MM.1S (cell line): Measurements from ENCODE around the gene RIPOR3.
"Not testable (repeated sequence)": the region's sequence is repeated elsewhere in the genome, so short reads cannot be mapped to it uniquely, and the experiment has no call there.

Source experiments
- DNase-seq: peaks from one replicate; pipeline ENCODE4 v3.0.0-alpha.2; 2015
- H2AFZ ChIP-seq: fragments of 300-600 bp; sonication (generic); 2 replicates; pipeline ENCODE4 v1.6.0; 2016; ENCODE audit warnings: antibody characterized with exemption, low read length
- H3F3A ChIP-seq: fragments of 300-600 bp; sonication (generic); 2 replicates; pipeline ENCODE4 v1.6.1; 2016; ENCODE audit warnings: mild to moderate bottlenecking, antibody characterized with exemption, low read length, moderate library complexity, mixed read lengths; ENCODE audit not compliant: insufficient read depth
- H3K27ac ChIP-seq: fragments of 300-600 bp; sonication (generic); 2 replicates; pipeline ENCODE4 v1.5.1; 2016; ENCODE audit warnings: mild to moderate bottlenecking, low read length
- H3K27me3 ChIP-seq: fragments of 300-600 bp; sonication (generic); replicated peaks from 2 replicates; pipeline ENCODE4 v1.6.0; 2016; ENCODE audit warnings: low read length; ENCODE audit not compliant: insufficient read depth
- H3K36me3 ChIP-seq: fragments of 300-600 bp; sonication (generic); replicated peaks from 2 replicates; pipeline ENCODE4 v1.6.1; 2016; ENCODE audit warnings: mild to moderate bottlenecking, low read length, mixed read lengths; ENCODE audit not compliant: insufficient read depth
- H3K4me1 ChIP-seq: fragments of 300-600 bp; sonication (generic); 2 replicates; pipeline ENCODE4 v1.6.1; 2016; ENCODE audit warnings: low read length, mixed read lengths
- H3K4me2 ChIP-seq: fragments of 300-600 bp; sonication (generic); 2 replicates; pipeline ENCODE4 v1.6.0; 2016; ENCODE audit warnings: low read depth, low read length
- H3K4me3 ChIP-seq: fragments of 300-600 bp; sonication (generic); 2 replicates; pipeline ENCODE4 v1.5.1; 2016; ENCODE audit warnings: low read length, mixed read lengths
- H3K79me2 ChIP-seq: fragments of 300-600 bp; sonication (generic); 2 replicates; pipeline ENCODE4 v1.6.1; 2016; ENCODE audit warnings: mixed run types, low read length, mixed read lengths
- H3K9ac ChIP-seq: fragments of 300-600 bp; sonication (generic); 2 replicates; pipeline ENCODE4 v1.6.1; 2016; ENCODE audit warnings: low read length, mixed read lengths
- H3K9me2 ChIP-seq: fragments of 300-600 bp; sonication (generic); replicated peaks from 2 replicates; pipeline ENCODE4 v1.6.1; 2016; ENCODE audit warnings: mild to moderate bottlenecking, low read length, mixed read lengths; ENCODE audit not compliant: insufficient read depth
- H3K9me3 ChIP-seq: fragments of 300-600 bp; sonication (generic); replicated peaks from 2 replicates; pipeline ENCODE4 v1.6.1; 2016; ENCODE audit warnings: mild to moderate bottlenecking, low read length, mixed read lengths; ENCODE audit not compliant: insufficient read depth
- H4K20me1 ChIP-seq: fragments of 300-600 bp; sonication (generic); 2 replicates; pipeline ENCODE4 v1.6.1; 2016; ENCODE audit warnings: mild to moderate bottlenecking, low read length, moderate library complexity, mixed read lengths; ENCODE audit not compliant: insufficient read depth
- CTCF ChIP-seq: fragments of 300-600 bp; sonication (generic); IDR thresholded peaks from 2 replicates; pipeline ENCODE4 v1.5.1; 2016; ENCODE audit warnings: antibody characterized with exemption, low read length, mixed read lengths
- EZH2 ChIP-seq: fragments of 300-600 bp; sonication (generic); optimal IDR thresholded peaks from 2 replicates; pipeline ENCODE3; 2017; ENCODE audit warnings: low read depth, mild to moderate bottlenecking, antibody characterized with exemption, low read length, mixed read lengths
- EZH2phosphoT487 ChIP-seq: fragments of 300-600 bp; sonication (generic); IDR thresholded peaks from 2 replicates; pipeline ENCODE4 v1.6.1; 2018; ENCODE audit warnings: antibody characterized with exemption, low read length

The RIPOR3 gene

GRCh38 chr20:50673146-50673465 lies 18.2 kb downstream of the RIPOR3 start:
- DNase-seq: no peak
- Histone ChIP-seq H3K9me3 (no peaks in the 10 kb centered on the region), H3K4me2 (no peak overlapping the region), H3K4me1 (no peaks in the 10 kb centered on the region), H2AFZ (no peak overlapping the region), H3K27ac (no peak overlapping the region), H3K79me2 (no peaks in the 10 kb centered on the region), H3K9me2 (no peaks in the 10 kb centered on the region), H3K27me3 (no peaks in the 10 kb centered on the region), H3K9ac (no peak overlapping the region), H3F3A (no peaks in the 10 kb centered on the region), H3K4me3 (no peak overlapping the region), H4K20me1 (no peaks in the 10 kb centered on the region), H3K36me3 (no peaks in the 10 kb centered on the region)
- TF ChIP-seq CTCF (no peak), EZH2 (no peak), EZH2phosphoT487 (no peak)

- no peaks in the 10 kb centered on the region for H3K36me3 ChIP-seq
- H3K4me1 ChIP-seq: no peaks in the 10 kb centered on the region
- H3K27me3 ChIP-seq: no peaks in the 10 kb centered on the region
- TF ChIP-seq EZH2phosphoT487 (no peak), CTCF (no peak), EZH2 (no peak)
- no peak overlapping the region for H3K9ac ChIP-seq
- H2AFZ ChIP-seq: no peak overlapping the region
- no peak for DNase-seq
- no peaks in the 10 kb centered on the region for H3K9me2 ChIP-seq
- H3K79me2 ChIP-seq: no peaks in the 10 kb centered on the region
- no peaks in the 10 kb centered on the region for H4K20me1 ChIP-seq
- no peak overlapping the region for H3K4me2 ChIP-seq
- no peak overlapping the region for H3K27ac ChIP-seq
- H3F3A ChIP-seq: no peaks in the 10 kb centered on the region
- H3K4me3 ChIP-seq: no peak overlapping the region
- no peaks in the 10 kb centered on the region for H3K9me3 ChIP-seq
Measured at GRCh38 chr20:50672400-50673145, 18.8 kb downstream of the RIPOR3 start.

- no peaks in the 10 kb centered on the region for H3K9me2 ChIP-seq
- H3K4me2 ChIP-seq: no peak overlapping the region
- no peaks in the 10 kb centered on the region for H3K4me1 ChIP-seq
- H3K9me3 ChIP-seq: no peaks in the 10 kb centered on the region
- no peak for DNase-seq
- no peak overlapping the region for H3K9ac ChIP-seq
- H2AFZ ChIP-seq: no peak overlapping the region
- no peaks in the 10 kb centered on the region for H3K27me3 ChIP-seq
- H3K4me3 ChIP-seq: no peak overlapping the region
- no peaks in the 10 kb centered on the region for H3K36me3 ChIP-seq
- no peaks in the 10 kb centered on the region for H3K79me2 ChIP-seq
- TF ChIP-seq CTCF (no peak), EZH2phosphoT487 (no peak), EZH2 (no peak)
- no peaks in the 10 kb centered on the region for H4K20me1 ChIP-seq
- H3K27ac ChIP-seq: no peak overlapping the region
- H3F3A ChIP-seq: no peaks in the 10 kb centered on the region
Measured at GRCh38 chr20:50671626-50672025, 19.7 kb downstream of the RIPOR3 start.

- H3K4me2 ChIP-seq, H3K36me3 ChIP-seq, H4K20me1 ChIP-seq, H3K4me3 ChIP-seq, H3K4me1 ChIP-seq, H3K9me2 ChIP-seq, H3F3A ChIP-seq, H3K27me3 ChIP-seq, H3K27ac ChIP-seq, H3K79me2 ChIP-seq, H3K9ac ChIP-seq, DNase-seq, H3K9me3 ChIP-seq, H2AFZ ChIP-seq: not testable (repeated sequence)
Measured at GRCh38 chr20:50671010-50671409, 20.3 kb downstream of the RIPOR3 start.
